ENCODE measurements around the gene CTNND2.

DNA sequence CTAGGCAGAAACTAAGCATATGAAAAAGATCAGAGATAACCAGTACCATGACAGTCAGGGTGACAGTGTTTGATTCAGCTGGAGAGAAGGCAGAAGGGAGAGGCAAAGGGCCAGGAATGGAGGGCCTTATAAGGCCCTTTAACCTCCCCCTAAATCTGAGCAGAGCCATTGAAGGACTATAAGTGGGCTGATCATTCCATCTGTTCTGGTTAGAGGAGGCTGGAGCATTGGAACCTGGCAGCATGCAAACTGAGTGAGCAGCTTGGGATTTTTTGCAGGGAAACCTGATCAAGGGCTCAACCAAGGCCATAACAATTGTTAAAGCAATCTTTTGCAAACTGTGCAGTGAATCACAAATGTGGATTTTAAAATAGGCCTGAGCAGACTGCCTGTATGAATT lies 968.7 kb downstream of the CTNND2 start:
- no peak for TF ChIP-seq POLR2AphosphoS5 (IDR thresholded peaks at IDR 0.05; ENCODE audit: low read depth, low read length)
- TF ChIP-seq, protein P1, sequence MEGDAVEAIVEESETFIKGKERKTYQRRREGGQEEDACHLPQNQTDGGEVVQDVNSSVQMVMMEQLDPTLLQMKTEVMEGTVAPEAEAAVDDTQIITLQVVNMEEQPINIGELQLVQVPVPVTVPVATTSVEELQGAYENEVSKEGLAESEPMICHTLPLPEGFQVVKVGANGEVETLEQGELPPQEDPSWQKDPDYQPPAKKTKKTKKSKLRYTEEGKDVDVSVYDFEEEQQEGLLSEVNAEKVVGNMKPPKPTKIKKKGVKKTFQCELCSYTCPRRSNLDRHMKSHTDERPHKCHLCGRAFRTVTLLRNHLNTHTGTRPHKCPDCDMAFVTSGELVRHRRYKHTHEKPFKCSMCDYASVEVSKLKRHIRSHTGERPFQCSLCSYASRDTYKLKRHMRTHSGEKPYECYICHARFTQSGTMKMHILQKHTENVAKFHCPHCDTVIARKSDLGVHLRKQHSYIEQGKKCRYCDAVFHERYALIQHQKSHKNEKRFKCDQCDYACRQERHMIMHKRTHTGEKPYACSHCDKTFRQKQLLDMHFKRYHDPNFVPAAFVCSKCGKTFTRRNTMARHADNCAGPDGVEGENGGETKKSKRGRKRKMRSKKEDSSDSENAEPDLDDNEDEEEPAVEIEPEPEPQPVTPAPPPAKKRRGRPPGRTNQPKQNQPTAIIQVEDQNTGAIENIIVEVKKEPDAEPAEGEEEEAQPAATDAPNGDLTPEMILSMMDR (IDR thresholded peaks at IDR 0.05) = no peak
- TF ChIP-seq, protein P2, sequence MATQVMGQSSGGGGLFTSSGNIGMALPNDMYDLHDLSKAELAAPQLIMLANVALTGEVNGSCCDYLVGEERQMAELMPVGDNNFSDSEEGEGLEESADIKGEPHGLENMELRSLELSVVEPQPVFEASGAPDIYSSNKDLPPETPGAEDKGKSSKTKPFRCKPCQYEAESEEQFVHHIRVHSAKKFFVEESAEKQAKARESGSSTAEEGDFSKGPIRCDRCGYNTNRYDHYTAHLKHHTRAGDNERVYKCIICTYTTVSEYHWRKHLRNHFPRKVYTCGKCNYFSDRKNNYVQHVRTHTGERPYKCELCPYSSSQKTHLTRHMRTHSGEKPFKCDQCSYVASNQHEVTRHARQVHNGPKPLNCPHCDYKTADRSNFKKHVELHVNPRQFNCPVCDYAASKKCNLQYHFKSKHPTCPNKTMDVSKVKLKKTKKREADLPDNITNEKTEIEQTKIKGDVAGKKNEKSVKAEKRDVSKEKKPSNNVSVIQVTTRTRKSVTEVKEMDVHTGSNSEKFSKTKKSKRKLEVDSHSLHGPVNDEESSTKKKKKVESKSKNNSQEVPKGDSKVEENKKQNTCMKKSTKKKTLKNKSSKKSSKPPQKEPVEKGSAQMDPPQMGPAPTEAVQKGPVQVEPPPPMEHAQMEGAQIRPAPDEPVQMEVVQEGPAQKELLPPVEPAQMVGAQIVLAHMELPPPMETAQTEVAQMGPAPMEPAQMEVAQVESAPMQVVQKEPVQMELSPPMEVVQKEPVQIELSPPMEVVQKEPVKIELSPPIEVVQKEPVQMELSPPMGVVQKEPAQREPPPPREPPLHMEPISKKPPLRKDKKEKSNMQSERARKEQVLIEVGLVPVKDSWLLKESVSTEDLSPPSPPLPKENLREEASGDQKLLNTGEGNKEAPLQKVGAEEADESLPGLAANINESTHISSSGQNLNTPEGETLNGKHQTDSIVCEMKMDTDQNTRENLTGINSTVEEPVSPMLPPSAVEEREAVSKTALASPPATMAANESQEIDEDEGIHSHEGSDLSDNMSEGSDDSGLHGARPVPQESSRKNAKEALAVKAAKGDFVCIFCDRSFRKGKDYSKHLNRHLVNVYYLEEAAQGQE (IDR thresholded peaks at IDR 0.05; ENCODE audit: low read depth, low read length) = no peak
- no peak for TF ChIP-seq FOXJ3 (CRISPR knock-in tag; IDR thresholded peaks at IDR 0.05)
- TF ChIP-seq EZH2phosphoT487 (IDR thresholded peaks at IDR 0.05; ENCODE audit: borderline replicate concordance, low read depth) = no peak
- TF ChIP-seq RXRA (IDR thresholded peaks at IDR 0.05; ENCODE audit: borderline replicate concordance, low read depth) = no peak

All from SK-N-SH (cell line).